Mesothelial cell of epicardium (in vitro differentiated cells): ENCODE data around the gene ORM2. TPM values are rescaled to one million over a fixed set of nuclear protein-coding genes. Genes with fewer than 3 reads are reported as not detected.

Source experiments
- DNase-seq, 2 experiments: peaks; one replicate each; pipeline ENCODE4 v3.0.0; 2021; ENCODE audit warnings: low spot score in 2 of 2; ENCODE audit not compliant: unreplicated experiment in 2 of 2
- H3K27ac Mint-ChIP-seq: 2 replicates; pipeline ENCODE4 v1.8.0; 2021; ENCODE audit warnings: mixed read lengths
- H3K27me3 Mint-ChIP-seq: 2 replicates; pipeline ENCODE4 v1.8.0; 2021; ENCODE audit warnings: low read depth, mixed read lengths
- H3K36me3 Mint-ChIP-seq: 2 replicates; pipeline ENCODE4 v1.8.0; 2021; ENCODE audit warnings: mixed read lengths
- H3K4me1 Mint-ChIP-seq: 2 replicates; pipeline ENCODE4 v1.8.0; 2021; ENCODE audit warnings: mixed read lengths
- H3K4me3 Mint-ChIP-seq: 2 replicates; pipeline ENCODE4 v1.8.0; 2021; ENCODE audit warnings: mild to moderate bottlenecking, moderate library complexity, mixed read lengths
- H3K9me3 Mint-ChIP-seq: 2 replicates; pipeline ENCODE4 v1.8.0; 2021; ENCODE audit warnings: mixed read lengths
- CTCF ChIP-seq: fragments of 200-600 bp; sonication (generic); IDR thresholded peaks from one replicate; pipeline ENCODE4 v1.5.0; 2021; ENCODE audit warnings: antibody characterized with exemption; ENCODE audit not compliant: unreplicated experiment
- total RNA-seq: library from RNA; stranded (reverse); gene quantifications from 3 replicates; pipeline ENCODE4 v1.2.1, GENCODE V29; 2021

The ORM2 gene
- total RNA-seq, 1 donor from 2014 or later: not detected

GRCh38 chr9:114344188-114344566 lies 14.5 kb downstream of the ORM2 start:
- DNase-seq: no peak
- Mint-ChIP-seq H3K4me1 (peaks cover 3% of the 10 kb centered on the region), H3K36me3 (peaks cover 50% of the 10 kb centered on the region), H3K4me3 (no peak overlapping the region), H3K27me3 (no peaks in the 10 kb centered on the region), H3K27ac (no peak overlapping the region), H3K9me3 (no peaks in the 10 kb centered on the region)
- TF ChIP-seq CTCF: no peak

GRCh38 chr9:114344692-114345091 lies 15.0 kb downstream of the ORM2 start:
- Mint-ChIP-seq H3K9me3 (no peaks in the 10 kb centered on the region), H3K27me3 (no peaks in the 10 kb centered on the region), H3K4me1 (peaks cover 8% of the 10 kb centered on the region), H3K27ac (no peak overlapping the region), H3K4me3 (no peak overlapping the region), H3K36me3 (peaks cover 50% of the 10 kb centered on the region)
- TF ChIP-seq CTCF: no peak
- no peak for DNase-seq

GRCh38 chr9:114345493-114346065 lies 15.9 kb downstream of the ORM2 start:
- peaks cover 10% of the 10 kb centered on the region for H3K4me1 Mint-ChIP-seq
- H3K36me3 Mint-ChIP-seq: peaks cover 53% of the 10 kb centered on the region

GRCh38 chr9:114346146-114346545 lies 16.5 kb downstream of the ORM2 start:
- no peak for DNase-seq
- H3K27ac Mint-ChIP-seq: no peak overlapping the region
- no peaks in the 10 kb centered on the region for H3K27me3 Mint-ChIP-seq
- H3K9me3 Mint-ChIP-seq: no peaks in the 10 kb centered on the region
- TF ChIP-seq CTCF: no peak
- peaks cover 10% of the 10 kb centered on the region for H3K4me1 Mint-ChIP-seq
- peaks cover 53% of the 10 kb centered on the region for H3K36me3 Mint-ChIP-seq
- no peak overlapping the region for H3K4me3 Mint-ChIP-seq

More at GRCh38 chr9:114345493-114346065, 15.9 kb downstream of the ORM2 start:
- H3K27ac Mint-ChIP-seq: no peak overlapping the region
- H3K9me3 Mint-ChIP-seq: no peaks in the 10 kb centered on the region
- no peak for DNase-seq
- no peak for TF ChIP-seq CTCF
- no peaks in the 10 kb centered on the region for H3K27me3 Mint-ChIP-seq
- H3K4me3 Mint-ChIP-seq: no peak overlapping the region

- H3K9me3 Mint-ChIP-seq: no peaks in the 10 kb centered on the region
- no peak overlapping the region for H3K4me3 Mint-ChIP-seq
- no peak overlapping the region for H3K27ac Mint-ChIP-seq
- TF ChIP-seq CTCF: no peak
- no peak for DNase-seq
- H3K27me3 Mint-ChIP-seq: no peaks in the 10 kb centered on the region
- peaks cover 10% of the 10 kb centered on the region for H3K4me1 Mint-ChIP-seq
- H3K36me3 Mint-ChIP-seq: peaks cover 49% of the 10 kb centered on the region
Measured at GRCh38 chr9:114347675-114348074, 18.0 kb downstream of the ORM2 start.
